Endometrial microvascular endothelial cells (primary cell): Measurements from ENCODE around the gene SLC22A15. TPM values are rescaled to one million over a fixed set of nuclear protein-coding genes. Genes with fewer than 3 reads are reported as not detected.

ENCODE experiments used
- in situ Hi-C: cut with HindIII; loops from 2 replicates; pipeline ENCODE4 v1.10.0; 2017; ENCODE audit warnings: low sequenced_read_pairs, low pct_unique_long_range_greater_than_20kb; ENCODE audit errors: inconsistent ontology term
- total RNA-seq: library from RNA; depleted of rRNA; stranded (reverse); fragments of >200 nt; gene quantifications from one replicate; pipeline ENCODE4 v1.2.3, GENCODE V29; 2015; ENCODE audit errors: inconsistent ontology term

SLC22A15 gene
- total RNA-seq, 1 donor from 2014 or later: not detected

DNA sequence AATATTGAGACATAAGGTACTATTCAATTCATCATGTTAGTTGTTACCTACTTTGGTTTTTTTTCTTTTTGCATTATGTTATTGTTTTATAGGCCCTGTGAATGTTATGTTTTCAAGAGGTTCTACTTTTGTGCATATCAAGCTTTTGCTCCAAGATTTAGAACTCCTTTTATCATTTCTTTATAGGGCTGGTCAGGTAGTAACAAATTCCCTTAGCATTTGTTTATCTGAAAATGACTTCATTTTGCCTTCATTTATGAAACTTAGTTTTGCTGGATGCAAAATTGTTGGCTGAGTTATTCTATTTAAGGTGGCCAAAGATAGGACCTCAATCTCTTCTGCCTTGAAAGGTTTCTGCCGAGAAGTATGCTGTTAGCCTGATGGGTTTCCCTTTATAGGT lies 113.6 kb downstream of the SLC22A15 start:
- in situ Hi-C loops: no loop called here

DNA sequence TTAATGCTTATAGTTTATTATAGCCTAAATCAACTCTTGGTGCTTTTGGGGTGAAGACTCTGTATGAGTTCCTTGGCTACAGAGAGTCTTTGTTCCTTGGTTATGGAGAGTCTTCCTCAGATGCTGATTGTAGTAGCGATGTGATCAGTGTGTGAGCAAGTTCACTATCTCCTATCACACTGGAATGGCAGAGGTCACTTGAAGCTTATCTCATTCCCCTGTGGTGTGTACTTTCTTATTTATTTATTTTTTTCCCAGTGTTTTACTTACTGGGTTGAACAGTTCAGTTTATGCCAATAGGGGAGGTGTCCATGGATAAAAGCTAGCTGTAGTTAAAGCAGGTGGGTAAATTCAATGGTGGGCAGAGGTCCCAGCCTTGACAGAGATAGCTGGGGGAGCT lies 114.8 kb downstream of the SLC22A15 start:
- in situ Hi-C loops: no loop called here

DNA sequence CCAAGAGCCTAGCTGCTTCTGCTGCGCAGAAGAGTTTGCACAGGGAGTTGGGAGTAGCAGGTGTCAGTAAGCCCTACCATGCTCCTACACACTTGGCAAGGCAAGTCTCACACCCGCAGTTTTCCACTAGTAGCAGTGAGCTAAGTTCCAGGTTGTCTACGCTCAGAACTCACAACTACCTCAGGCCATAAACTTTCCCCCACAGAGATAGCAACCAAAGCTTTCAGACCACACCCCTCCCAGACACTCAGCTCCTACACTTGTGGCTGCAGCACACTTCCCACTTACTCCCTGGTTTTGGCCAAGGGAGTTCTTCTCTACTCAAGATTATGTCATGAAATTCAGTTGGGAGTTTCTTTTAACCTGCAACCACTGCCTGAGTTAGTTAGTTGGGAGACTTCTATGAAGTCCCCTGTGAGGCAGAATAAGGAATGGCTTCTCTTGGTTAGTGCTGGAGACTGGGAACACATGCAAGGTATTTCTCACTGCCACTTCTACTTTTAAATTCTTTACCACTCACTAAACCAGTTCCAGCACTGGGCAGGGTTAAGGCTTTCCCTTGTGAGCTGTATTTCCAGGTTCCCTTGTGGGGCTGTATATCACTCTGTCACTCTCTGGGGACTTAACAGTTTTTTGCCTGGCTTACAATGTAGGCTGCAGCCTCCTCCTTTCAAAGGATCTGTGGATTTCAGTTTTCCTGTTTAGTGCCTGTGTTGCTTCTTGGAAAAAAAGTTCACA lies 116.6 kb downstream of the SLC22A15 start:
- in situ Hi-C loops: no loop called here

DNA sequence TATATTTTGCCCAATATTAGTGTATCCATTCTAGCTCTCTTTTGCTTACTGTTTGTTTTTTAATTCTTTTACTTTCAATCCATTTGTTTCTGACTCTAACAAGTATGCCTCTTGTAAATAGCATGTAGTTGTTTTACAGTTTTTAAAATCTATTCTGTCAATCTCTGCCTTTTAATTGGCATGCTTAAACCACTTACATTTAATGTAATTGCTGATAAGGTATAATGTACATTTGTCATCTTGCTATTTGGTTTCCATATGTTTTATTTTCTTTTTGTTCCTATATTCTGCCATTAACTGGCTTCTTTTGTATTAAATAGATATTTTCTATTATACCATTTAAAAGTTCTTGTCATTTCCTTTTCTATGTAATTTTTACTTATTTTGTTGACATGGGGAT lies 118.7 kb downstream of the SLC22A15 start:
- in situ Hi-C loops: no loop called here

DNA sequence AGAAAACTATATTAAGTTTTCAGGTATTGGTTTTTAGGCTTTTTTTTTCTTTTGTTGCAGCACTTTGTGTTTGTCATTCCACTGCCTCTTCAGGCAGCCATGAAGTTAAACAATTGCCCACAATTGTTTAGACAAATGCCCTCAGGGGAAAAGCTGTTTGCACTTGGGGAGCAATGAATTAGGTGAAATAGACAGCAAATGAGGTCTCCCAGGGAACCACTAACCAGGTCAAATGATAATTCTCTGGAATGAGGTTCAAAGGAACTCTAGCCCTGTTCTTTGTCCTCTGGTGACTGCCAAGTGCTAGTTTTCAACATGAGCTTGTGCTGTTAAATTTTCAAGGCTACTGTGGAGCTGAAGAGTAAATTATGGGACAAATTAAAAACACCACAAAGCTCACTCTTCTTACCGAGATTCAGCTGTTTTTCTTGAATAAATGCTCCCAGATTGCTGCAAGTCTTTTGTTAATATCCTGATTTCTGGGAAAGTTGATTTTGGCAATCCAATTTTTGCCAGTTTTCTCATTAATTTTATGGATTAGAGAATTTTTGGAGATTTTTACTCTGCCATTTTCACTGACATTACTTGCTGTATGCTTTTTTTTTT lies 119.8 kb downstream of the SLC22A15 start:
- in situ Hi-C loops: no loop called here

DNA sequence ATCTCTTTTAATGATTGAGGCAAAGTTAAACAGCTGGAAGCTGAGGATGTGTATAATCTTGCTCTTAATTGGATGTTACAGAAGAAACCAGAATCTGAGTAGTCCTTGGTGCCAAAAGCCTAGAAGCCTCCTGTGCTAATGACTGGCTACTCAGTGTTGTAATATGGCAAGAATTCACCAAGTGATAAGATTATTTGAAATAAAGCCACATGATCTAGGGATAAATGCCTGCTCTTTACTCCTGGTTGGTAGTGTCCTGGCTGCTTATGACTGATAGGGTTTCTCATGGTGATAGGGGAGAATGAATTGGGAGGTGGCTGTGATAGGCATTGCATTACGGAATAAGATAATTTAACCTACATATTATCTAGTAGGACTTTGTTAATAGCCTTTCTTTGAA lies 121.3 kb downstream of the SLC22A15 start:
- in situ Hi-C loops: no loop called here

DNA sequence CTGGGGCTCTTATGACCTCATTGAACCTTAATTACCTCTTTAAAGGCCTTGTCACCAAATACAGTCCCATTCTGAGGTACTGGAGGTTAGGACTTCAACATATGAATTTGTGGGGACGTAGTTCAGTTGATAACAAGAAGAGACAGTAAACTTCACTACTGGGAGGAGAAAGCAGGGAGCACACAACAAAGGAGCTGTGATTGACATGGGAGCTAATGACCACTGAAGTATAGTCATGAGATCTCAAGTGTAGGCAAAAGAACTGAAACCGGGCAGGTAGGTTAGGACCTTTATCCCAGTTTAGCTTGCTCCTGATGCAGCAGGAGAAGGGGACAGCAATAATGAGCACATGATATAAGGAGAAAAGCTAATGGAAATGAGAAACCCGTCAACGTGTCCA lies 123.1 kb downstream of the SLC22A15 start:
- in situ Hi-C loops: no loop called here

DNA sequence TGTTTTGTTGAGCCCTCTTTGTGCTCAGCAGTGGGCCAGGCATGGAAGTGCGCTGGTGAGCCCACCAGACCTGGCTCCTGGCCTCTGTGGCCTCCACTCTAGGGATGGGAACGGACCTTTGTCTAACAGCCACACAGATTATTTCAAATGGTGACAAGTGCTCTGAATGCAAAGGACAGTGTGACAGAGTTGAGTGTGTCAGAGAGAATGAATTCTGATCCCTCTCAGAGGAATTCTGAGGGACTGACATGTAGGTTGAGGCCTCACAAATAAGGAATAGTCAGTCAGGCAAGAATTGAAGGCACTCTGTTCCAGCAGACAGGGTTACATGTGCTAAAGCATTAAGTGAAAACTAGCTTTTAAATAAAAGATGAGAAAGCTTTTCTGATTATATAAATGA lies 123.6 kb downstream of the SLC22A15 start:
- in situ Hi-C loops: no loop called here

DNA sequence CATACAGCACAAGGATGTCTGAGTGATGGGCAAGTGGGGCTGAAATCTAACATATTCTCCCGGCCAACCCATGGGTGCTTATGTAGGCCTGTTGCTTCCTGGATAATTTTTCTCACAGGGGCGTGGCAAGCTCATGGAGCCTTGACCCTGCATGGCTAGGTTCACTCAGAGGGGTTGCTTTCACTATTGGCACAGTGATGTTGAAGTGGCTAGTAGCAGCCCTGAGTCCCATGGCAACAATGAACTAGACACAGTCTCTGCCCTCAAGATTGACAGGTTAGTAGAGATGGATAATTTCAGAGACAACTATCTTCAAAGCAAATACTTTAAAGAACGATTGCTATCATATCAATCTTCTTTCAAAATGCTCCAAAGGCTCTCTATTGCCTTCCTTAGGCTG lies 128.4 kb downstream of the SLC22A15 start:
- in situ Hi-C loops: no loop called here

DNA sequence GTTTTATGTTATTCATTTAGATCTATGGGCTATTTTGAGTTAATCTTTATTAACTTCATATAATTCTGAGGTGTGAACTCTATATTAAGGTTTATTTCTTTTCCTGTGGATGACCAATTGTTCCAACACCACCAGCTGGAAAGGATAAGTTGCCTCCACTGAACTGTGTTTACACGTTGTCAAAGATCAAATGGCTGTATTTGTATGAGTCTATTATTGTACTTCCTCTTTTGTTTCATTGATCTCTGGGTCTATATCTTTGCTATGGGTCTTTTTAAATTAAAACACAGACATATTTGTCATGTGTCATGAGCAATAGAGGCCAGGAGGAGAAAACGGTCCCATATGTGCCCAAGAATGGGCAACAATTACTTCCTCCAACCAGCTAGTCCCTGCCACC lies 129.7 kb downstream of the SLC22A15 start:
- in situ Hi-C loops: no loop called here

DNA sequence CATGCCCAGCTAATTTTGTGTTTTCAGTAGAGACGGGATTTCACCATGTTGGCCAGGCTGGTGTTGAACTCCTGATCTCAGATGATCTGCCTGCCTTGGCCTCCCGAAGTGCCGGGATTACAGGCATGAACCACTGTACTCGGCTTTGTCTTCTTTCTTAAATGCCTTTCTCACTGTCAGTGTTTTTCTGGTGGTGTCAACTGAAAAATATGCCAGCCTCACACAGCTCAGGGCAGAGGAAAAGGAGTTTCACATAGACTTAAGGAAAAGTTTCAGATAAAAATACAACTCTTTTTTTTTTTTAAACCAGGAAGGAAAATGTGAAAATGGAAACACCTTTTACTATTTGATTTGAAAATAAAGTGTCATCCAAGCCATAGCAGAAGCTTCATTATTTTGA lies 130.3 kb downstream of the SLC22A15 start:
- in situ Hi-C loops: no loop called here

DNA sequence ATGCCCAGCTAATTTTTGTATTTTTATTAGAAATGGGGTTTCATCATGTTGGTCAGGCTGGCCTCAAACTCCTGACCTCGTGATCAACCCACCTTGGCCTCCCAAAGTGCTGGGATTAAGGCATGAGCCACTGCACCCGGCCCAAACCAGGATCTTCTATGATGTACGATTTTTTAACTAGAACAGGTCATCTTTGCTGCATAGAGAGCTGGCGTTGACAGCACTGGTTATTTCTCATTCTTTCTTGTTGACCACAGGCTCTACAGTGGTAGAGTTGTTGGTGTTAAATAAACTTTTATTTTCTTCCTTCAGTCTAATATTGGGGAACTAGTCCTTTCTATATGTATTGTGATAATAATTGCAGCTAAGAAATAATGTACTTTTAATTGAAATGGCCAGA lies 131.1 kb downstream of the SLC22A15 start:
- in situ Hi-C loops: no loop called here

DNA sequence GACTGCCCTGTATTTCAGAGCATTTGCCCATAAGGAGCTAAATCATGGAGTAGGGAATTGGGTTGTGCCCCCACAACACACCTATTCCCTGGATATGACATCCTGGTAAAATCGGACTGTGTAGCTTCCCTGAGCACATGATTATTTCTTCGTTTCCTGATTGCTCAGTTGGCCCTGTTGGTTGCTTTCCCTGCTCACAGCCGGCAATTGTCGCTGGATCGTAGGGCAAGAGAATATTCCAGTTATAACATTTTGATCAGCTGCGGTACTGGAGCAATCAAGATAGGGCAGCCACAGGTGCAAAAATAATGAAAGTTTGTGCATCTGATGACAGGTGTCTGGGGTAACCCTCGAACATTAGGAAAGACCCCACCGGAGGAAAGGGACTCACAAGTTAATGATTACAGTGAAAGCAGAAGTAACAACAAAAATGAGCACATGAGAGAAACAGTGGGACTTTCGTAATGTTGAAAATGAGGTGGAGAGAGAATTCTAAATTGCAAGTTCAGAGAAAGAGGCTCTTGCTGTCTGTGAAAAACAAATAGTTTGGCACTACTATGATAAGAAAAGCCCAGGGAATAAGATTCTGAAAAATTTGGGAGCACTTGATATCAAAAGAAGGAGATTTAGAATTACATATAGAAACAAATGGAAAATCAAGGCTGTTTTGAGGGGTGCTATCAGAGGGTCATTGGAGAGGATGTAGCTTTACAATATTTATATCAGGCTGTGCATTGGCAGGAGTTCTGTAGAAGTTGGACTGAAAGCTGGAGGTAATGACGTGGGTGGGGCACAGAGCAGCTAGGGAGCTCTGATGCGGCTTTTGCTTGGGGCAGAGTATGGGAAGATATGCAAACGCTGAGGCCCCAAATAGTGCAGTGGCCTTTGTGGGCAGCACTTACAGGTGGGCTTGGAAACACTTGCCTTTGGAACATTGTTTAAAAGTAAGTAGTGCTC lies 134.5 kb downstream of the SLC22A15 start, which contains the start of gene MAB21L3:
Gene MAB21L3 (plus strand): TSS at position 833 of the 957 bp plus-strand sequence. CDS start 1,217 bp downstream, outside the sequence.
- in situ Hi-C loops: no loop called here

DNA sequence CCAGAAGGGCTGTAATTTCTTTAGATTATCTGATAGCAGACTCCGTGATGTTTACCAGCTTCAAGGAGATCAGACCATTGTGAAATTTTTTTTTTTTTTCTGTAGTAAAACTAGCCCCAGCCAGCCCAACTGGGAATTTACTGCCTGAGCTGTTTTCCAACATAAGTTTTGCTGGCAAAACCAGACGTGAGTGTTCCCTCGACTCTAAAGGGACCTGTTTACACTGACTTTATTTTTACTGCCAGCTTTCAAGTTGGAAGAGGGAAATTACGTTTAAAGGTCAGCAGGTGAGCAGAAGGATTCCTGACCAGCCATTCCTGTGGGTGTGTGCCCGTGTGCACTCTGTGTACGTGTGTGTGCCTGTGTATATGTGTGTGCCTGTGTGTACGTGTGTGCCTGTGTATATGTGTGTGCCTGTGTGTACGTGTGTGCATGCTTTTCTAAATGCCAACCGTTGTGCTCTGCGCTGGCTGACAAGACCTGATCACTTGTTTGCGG lies 135.3 kb downstream of the SLC22A15 start:
- in situ Hi-C loops: no loop called here

DNA sequence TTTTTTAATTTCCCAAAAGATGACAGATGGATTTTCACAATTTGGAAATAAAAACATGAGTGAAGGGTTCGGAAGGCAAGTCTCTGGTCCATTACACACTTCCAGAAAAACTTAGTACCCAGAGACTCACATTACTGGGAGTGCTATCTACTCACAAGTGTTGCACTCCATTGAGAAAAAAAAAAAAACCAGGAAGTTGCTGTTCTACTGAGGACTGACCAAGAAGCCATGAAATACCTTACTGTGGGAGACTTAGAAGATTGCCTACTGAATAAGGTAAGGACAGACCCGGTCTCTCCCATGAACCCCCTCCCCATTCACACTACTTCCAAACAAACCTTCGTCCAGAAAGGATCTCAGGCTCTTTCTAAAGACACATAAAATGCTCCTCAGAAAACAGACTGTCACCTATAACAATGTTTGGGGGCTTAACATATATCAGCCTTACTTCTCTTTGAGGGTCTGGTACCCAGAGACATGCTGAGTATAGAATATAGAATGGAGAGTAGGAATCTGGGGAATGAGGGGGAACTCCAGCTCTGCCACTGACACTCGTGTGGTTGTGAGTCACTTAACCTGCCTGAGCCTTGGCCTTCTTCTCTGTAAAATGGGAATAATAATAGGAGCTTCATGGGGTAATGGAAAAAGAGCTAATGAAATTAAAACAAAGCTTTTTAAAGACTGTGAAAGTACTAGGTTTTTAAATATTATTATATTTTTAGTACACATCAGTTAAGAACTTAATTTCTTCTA lies 136.3 kb downstream of the SLC22A15 start:
- in situ Hi-C loops: no loop called here

DNA sequence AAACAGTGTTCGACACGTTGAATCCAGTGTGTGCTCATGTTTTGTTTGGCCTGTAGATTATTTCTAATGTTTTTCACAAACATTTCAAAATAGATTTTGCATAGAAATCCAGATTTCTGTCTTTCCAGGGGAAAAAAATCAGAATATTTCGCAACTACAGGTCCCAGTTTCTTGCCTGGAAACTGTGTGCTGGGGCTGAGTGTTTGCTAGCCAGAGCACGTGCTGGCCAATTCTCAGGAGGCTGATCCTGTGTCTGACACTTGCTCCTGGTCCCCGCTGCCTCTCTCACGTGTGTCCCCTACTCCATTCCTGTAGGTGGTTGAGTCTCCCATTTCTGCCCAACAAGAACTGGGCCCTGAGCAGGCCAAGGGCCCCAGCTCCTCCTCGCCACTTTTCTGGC lies 137.3 kb downstream of the SLC22A15 start:
- in situ Hi-C loops: no loop called here

DNA sequence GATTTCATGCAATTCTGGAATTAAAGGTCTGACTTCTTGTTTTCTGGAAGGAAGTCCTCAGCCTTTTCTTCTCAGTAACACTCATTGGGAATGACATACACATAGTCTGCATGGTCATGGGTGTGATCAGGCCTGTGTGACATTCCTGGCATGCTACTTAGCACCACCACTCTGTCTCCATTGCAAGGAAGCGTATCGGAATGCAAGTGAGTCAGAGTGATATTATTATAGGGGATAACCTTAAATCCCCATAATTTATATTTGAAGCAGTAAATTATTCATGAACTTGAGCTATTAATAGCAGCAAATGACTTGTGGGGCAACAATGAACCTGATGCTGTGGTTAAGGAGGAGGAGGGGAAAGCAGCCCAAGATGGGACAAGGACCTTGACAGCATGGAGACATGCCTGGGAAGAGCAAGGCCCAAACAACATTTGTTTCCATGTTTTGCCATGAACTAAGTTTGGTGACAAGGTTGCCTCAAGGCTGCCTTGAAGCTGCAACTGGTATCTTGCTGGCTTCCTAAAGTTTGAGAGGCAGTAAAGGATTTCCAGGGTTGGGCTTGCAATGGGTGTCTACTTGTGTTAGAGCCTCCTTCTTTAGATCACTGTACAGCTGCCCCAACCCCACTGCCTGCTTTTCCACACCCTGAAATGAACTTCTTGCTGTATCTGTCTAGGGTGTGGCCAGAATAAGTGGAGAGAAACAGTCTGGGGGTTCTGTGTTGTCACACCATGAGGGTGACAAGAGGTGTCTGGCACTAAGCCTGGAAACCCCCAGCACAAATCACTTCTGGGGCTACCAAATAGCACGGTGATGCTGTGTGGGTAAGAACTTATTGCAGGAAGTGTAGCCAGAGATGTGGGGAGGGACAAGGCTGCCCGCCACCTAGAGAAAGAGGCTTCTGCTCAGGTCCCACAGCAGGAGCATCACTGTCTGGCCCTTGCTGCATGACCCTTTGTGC lies 139.4 kb downstream of the SLC22A15 start:
- in situ Hi-C loops: no loop called here

DNA sequence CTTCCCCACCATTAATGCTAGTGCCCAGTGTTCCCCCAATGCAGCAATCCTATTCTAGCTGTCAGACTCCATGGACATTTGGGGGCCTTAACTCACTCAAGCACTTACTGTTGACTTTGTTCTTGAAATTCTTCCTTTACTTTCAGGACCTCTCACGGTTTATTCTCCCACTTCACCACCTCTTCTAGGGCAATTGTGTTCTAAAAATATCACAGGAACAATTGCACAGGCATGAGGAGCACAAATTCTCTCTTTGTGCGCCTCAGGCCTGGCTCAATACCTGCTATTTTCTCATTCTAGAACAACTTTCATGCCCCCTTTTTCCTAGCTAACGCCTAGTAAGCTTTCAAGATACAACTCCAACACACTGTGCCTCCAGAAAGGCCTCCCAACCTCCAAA lies 142.2 kb downstream of the SLC22A15 start:
- in situ Hi-C loops: no loop called here
